GM19438 (cell line): ENCODE data around the gene PVALEF.

ENCODE experiments used
- ATAC-seq: cut with Tn5 transposase; IDR thresholded peaks from one replicate; pipeline ENCODE4 v1.9.1; 2021; ENCODE audit warnings: low read depth; ENCODE audit not compliant: unreplicated experiment

Gene PVALEF

GRCh38 chr17:81160747-81161453 lies 4.4 kb upstream of the PVALEF start:
- ATAC-seq: no peak

- no peak for ATAC-seq
These were observed 3.8 kb upstream of the PVALEF start for GRCh38 chr17:81161536-81161935.

- ATAC-seq: no peak
These were observed 3.3 kb upstream of the PVALEF start for GRCh38 chr17:81161972-81162371.

- no peak for ATAC-seq
These were observed 2.8 kb upstream of the PVALEF start for GRCh38 chr17:81162491-81162890.

- no peak for ATAC-seq
These were observed 2.1 kb upstream of the PVALEF start for GRCh38 chr17:81163051-81163695.

GRCh38 chr17:81163703-81164370 lies 1.5 kb upstream of the PVALEF start:
- ATAC-seq: no peak

- ATAC-seq: no peak
These were observed 699 bp upstream of the PVALEF start for GRCh38 chr17:81164371-81165245.

GRCh38 chr17:81166033-81166492 lies 756 bp downstream of the PVALEF start, which contains the start of gene AATK:
Gene AATK, minus strand, starts transcription at chr17:81166221. Its CDS starts 229 bp downstream, at chr17:81165992.
- ATAC-seq: no peak

GRCh38 chr17:81167194-81167524 lies 1.9 kb downstream of the PVALEF start:
- no peak for ATAC-seq

- no peak for ATAC-seq
These were observed 2.3 kb downstream of the PVALEF start for GRCh38 chr17:81167638-81168037.

- ATAC-seq: no peak
These were observed 4.6 kb downstream of the PVALEF start for GRCh38 chr17:81169870-81170309.

- ATAC-seq: no peak
These were observed 5.6 kb downstream of the PVALEF start for GRCh38 chr17:81170727-81171494.

- ATAC-seq: no peak
These were observed 6.6 kb downstream of the PVALEF start for GRCh38 chr17:81171941-81172340.

GRCh38 chr17:81173052-81173761 lies 7.9 kb downstream of the PVALEF start:
- no peak for ATAC-seq

GRCh38 chr17:81173762-81174155 lies 8.5 kb downstream of the PVALEF start:
- ATAC-seq: no peak

- ATAC-seq: no peak
These were observed 11.4 kb downstream of the PVALEF start for GRCh38 chr17:81176666-81177065.

GRCh38 chr17:81178136-81179091 lies 13.1 kb downstream of the PVALEF start:
- ATAC-seq: no peak

- ATAC-seq: no peak
These were observed 13.9 kb downstream of the PVALEF start for GRCh38 chr17:81179220-81179619.
